Fibroblast of gingiva (primary cell): ENCODE data around the gene HS6ST1.

ENCODE experiments used
- DNase-seq: peaks from one replicate; pipeline ENCODE4 v3.0.0-alpha.2; 2011; ENCODE audit warnings: low read depth

HS6ST1 gene

GRCh38 chr2:128298286-128298685 lies 20.4 kb downstream of the HS6ST1 start:
- no peak for DNase-seq

- no peak for DNase-seq
Measured at GRCh38 chr2:128293870-128294455, 24.7 kb downstream of the HS6ST1 start.

GRCh38 chr2:128293426-128293755 lies 25.3 kb downstream of the HS6ST1 start:
- no peak for DNase-seq

- no peak for DNase-seq
Measured at GRCh38 chr2:128292599-128293425, 25.9 kb downstream of the HS6ST1 start.

GRCh38 chr2:128291844-128292598 lies 26.6 kb downstream of the HS6ST1 start:
- no peak for DNase-seq

- DNase-seq: no peak
Measured at GRCh38 chr2:128291161-128291843, 27.4 kb downstream of the HS6ST1 start.

GRCh38 chr2:128290356-128290755 lies 28.3 kb downstream of the HS6ST1 start:
- no peak for DNase-seq

- DNase-seq: no peak
Measured at GRCh38 chr2:128289439-128289838, 29.2 kb downstream of the HS6ST1 start.

- DNase-seq: no peak
Measured at GRCh38 chr2:128288781-128289180, 29.9 kb downstream of the HS6ST1 start.

GRCh38 chr2:128287780-128288735 lies 30.6 kb downstream of the HS6ST1 start:
- no peak for DNase-seq

GRCh38 chr2:128286905-128287779 lies 31.5 kb downstream of the HS6ST1 start:
- DNase-seq: no peak

- DNase-seq: no peak
Measured at GRCh38 chr2:128286011-128286721, 32.5 kb downstream of the HS6ST1 start.

GRCh38 chr2:128285329-128285931 lies 33.2 kb downstream of the HS6ST1 start:
- DNase-seq: no peak

- no peak for DNase-seq
Measured at GRCh38 chr2:128284841-128285240, 33.8 kb downstream of the HS6ST1 start.

GRCh38 chr2:128284037-128284441 lies 34.6 kb downstream of the HS6ST1 start:
- no peak for DNase-seq

- no peak for DNase-seq
Measured at GRCh38 chr2:128282976-128283810, 35.5 kb downstream of the HS6ST1 start.

- no peak for DNase-seq
Measured at GRCh38 chr2:128282246-128282975, 36.3 kb downstream of the HS6ST1 start.

GRCh38 chr2:128281852-128282245 lies 36.8 kb downstream of the HS6ST1 start:
- no peak for DNase-seq
